GM06990 (cell line): Measurements from ENCODE around the gene ITIH4.

Source experiments
- DNase-seq: peaks from one replicate; pipeline ENCODE4 v3.0.0-alpha.2; 2011; ENCODE audit not compliant: insufficient read length; ENCODE audit errors: extremely low read depth
- H3K27me3 ChIP-seq: replicated peaks from 2 replicates; pipeline ENCODE4 v1.6.0; 2011; ENCODE audit warnings: low read length; ENCODE audit not compliant: control insufficient read depth, insufficient read depth
- H3K36me3 ChIP-seq: 2 replicates; pipeline ENCODE4 v1.5.1; 2011; ENCODE audit warnings: low read length; ENCODE audit not compliant: control insufficient read depth, insufficient read depth
- H3K4me3 ChIP-seq: replicated peaks from 2 replicates; pipeline ENCODE4 v1.5.1; 2011; ENCODE audit warnings: low read depth, mild to moderate bottlenecking, control low read depth, low read length
- CTCF ChIP-seq: IDR thresholded peaks from 2 replicates; pipeline ENCODE4 v1.5.1; 2011; ENCODE audit warnings: low read length, control low read depth, mild to moderate bottlenecking, inconsistent platforms; ENCODE audit not compliant: insufficient read depth, poor library complexity, severe bottlenecking

ITIH4 gene

GRCh38 chr3:52771334-52771681 is 59.2 kb downstream of the ITIH4 start:
- Histone ChIP-seq H3K4me3 (peak overlapping the region; percentile 87), H3K27me3 (no peaks in the 10 kb centered on the region), H3K36me3 (no peaks in the 10 kb centered on the region)
- no peak for DNase-seq
- TF ChIP-seq CTCF = no peak

- Histone ChIP-seq H3K4me3 (peak within 1 kb of the TSS; percentile 87), H3K27me3 (no peaks in the 10 kb centered on the region), H3K36me3 (no peaks in the 10 kb centered on the region; the same call in 1 of the 2 replicates)
- peak; percentile 93 for DNase-seq
- TF ChIP-seq CTCF = no peak
Observed at GRCh38 chr3:52770496-52771333, 59.8 kb downstream of the ITIH4 start, which contains the start of gene NEK4. Gene NEK4, minus strand, starts transcription at chr3:52770940. Its CDS starts 194 bp downstream, at chr3:52770746.

- no peak for DNase-seq
- Histone ChIP-seq H3K4me3 (peak overlapping the region; percentile 87), H3K36me3 (no peaks in the 10 kb centered on the region; the same call in 1 of the 2 replicates), H3K27me3 (no peaks in the 10 kb centered on the region)
- no peak for TF ChIP-seq CTCF
Observed at GRCh38 chr3:52769786-52770455, 60.6 kb downstream of the ITIH4 start.

- H3K36me3 ChIP-seq = no peaks in the 10 kb centered on the region; the same call in 1 of the 2 replicates
Observed at GRCh38 chr3:52763466-52763865, 67.0 kb downstream of the ITIH4 start.

More at GRCh38 chr3:52763466-52763865, 67.0 kb downstream of the ITIH4 start:
- H3K27me3 ChIP-seq = no peaks in the 10 kb centered on the region
- DNase-seq = no peak
- TF ChIP-seq CTCF = no peak
- no peak overlapping the region for H3K4me3 ChIP-seq
